Loucy (cell line): ENCODE results near the gene CX3CR1.

Experiments used
- CTCF ChIP-seq: fragments of 200-600 bp; sonication (generic); conservative IDR thresholded peaks from 2 replicates; pipeline ENCODE4 v1.5.1; 2014; ENCODE audit warnings: mild to moderate bottlenecking, antibody characterized with exemption, low read length
- EZH2phosphoT487 ChIP-seq: fragments of 200-600 bp; IDR thresholded peaks from 2 replicates; pipeline ENCODE4 v1.6.1; 2018; ENCODE audit warnings: antibody characterized with exemption, mild to moderate bottlenecking, moderate library complexity, borderline replicate concordance

DNA sequence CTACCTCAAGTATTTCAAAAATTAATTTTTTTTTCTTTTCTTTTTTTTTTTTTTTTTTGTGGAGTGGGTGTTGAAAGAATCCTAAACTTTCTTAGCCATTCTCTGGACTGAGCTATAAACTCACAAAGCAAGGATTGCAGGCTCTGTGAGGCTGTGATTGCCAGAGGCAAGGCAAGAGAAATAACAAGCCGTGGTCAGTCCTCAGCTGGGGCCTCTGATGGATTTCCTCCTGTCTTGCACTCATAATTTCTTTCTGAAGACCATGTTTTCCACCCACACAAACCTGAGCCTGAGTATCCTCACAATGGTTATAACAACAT lies 1.3 kb downstream of the CX3CR1 start:
- TF ChIP-seq CTCF: no peak
- TF ChIP-seq EZH2phosphoT487: no peak
